Measurements from ENCODE around the gene FHAD1.

Gene FHAD1

DNA sequence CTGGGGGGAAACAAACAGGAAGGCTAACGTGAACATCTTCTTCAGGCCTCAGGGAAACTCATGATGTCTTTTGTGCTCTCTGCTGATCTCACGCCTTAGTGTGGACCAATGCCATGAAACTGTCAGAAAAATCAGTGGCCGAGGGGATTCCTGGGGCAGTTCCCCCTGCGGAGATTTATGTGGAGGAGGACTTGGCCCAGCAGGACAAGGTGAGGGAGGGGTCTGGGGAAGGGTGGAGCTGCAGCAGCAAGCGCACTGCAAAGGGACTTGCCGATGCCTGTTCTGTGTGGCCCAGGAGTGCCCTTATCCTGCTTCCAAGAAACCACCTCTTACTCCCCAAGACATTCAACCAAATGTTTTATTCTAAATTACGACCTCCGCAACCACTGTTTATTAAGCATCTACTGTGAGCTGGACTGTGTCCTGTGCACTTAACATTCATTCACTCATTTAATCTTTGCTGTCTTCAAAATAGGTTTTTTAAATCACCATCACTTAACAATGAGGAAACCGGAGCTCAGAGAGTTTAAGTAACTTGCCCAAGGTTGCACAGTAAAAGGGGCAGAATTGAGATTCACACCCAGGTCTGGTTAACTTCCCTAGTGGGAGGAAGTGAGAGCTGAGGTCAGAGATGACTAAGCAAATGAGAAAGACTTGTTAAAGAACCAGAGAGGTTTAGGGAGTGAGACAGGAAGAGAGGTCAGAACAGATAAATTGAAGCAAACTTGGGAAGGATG, 49.7 kb downstream of the FHAD1 start:
- TF ChIP-seq TAF1 (IDR thresholded peaks at IDR 0.05; ENCODE audit: borderline replicate concordance, insufficient read depth, low read length) (no peak), POLR2AphosphoS5 (IDR thresholded peaks at IDR 0.05; ENCODE audit: low read depth, low read length) (no peak), SIN3A (IDR thresholded peaks at IDR 0.05; ENCODE audit: borderline replicate concordance, insufficient read depth, low read length) (no peak), FOXP2 (optimal IDR thresholded peaks at IDR 0.05; ENCODE audit: borderline replicate concordance, extremely low read depth, extremely low read length, insufficient read depth) (no peak)
- TF ChIP-seq, protein P1, sequence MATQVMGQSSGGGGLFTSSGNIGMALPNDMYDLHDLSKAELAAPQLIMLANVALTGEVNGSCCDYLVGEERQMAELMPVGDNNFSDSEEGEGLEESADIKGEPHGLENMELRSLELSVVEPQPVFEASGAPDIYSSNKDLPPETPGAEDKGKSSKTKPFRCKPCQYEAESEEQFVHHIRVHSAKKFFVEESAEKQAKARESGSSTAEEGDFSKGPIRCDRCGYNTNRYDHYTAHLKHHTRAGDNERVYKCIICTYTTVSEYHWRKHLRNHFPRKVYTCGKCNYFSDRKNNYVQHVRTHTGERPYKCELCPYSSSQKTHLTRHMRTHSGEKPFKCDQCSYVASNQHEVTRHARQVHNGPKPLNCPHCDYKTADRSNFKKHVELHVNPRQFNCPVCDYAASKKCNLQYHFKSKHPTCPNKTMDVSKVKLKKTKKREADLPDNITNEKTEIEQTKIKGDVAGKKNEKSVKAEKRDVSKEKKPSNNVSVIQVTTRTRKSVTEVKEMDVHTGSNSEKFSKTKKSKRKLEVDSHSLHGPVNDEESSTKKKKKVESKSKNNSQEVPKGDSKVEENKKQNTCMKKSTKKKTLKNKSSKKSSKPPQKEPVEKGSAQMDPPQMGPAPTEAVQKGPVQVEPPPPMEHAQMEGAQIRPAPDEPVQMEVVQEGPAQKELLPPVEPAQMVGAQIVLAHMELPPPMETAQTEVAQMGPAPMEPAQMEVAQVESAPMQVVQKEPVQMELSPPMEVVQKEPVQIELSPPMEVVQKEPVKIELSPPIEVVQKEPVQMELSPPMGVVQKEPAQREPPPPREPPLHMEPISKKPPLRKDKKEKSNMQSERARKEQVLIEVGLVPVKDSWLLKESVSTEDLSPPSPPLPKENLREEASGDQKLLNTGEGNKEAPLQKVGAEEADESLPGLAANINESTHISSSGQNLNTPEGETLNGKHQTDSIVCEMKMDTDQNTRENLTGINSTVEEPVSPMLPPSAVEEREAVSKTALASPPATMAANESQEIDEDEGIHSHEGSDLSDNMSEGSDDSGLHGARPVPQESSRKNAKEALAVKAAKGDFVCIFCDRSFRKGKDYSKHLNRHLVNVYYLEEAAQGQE (IDR thresholded peaks at IDR 0.05; ENCODE audit: insufficient read depth in 1 of 2, low read depth in 2 of 2, low read length in 2 of 2), result no peak

DNA sequence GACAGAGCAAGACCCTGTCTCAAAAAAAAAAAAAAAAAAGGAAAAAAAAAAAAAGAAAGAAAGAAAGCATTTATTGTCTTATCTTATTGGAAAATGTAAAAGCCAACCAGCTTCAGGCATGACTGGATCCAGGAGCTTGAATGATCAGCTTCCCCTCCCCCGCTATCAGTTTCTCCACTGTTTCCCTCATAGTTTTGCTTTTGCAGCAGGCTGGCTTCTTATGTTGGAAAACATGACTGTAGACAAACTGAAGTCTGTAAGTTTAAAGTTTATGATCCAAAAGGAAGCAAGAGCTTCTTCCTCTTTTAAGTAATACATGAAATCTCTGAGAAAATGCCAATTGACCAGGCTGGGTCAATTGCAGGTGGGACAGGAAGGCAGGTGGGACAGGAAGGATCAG, 52.2 kb downstream of the FHAD1 start:
- TF ChIP-seq POLR2AphosphoS5 (IDR thresholded peaks at IDR 0.05; ENCODE audit: low read depth, low read length) (no peak), SIN3A (IDR thresholded peaks at IDR 0.05; ENCODE audit: borderline replicate concordance, insufficient read depth, low read length) (no peak), TAF1 (IDR thresholded peaks at IDR 0.05; ENCODE audit: borderline replicate concordance, insufficient read depth, low read length) (no peak), FOXP2 (optimal IDR thresholded peaks at IDR 0.05; ENCODE audit: borderline replicate concordance, extremely low read depth, extremely low read length, insufficient read depth) (no peak)
- TF ChIP-seq, protein P1 (IDR thresholded peaks at IDR 0.05; ENCODE audit: insufficient read depth in 1 of 2, low read depth in 2 of 2, low read length in 2 of 2), result no peak

DNA sequence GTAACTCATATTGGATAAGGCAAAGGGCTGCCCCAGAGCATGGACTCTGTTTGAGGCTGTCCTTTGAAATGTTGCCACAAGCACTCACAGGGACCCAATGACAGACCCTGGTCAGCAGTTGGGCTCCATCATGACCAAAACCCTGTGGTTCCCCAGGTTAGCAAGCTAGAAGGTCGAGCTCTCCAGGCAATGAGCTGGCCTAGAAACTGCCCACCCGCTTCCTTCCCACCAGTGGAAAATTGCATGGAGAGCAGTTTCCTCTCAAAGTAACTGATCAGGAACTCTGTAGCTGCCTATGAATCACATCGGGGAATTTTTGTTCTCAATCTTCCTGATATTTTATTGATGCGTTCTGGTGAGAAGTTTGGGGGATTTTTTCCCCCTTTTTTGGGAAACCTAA, 52.8 kb downstream of the FHAD1 start:
- TF ChIP-seq FOXP2 (optimal IDR thresholded peaks at IDR 0.05; ENCODE audit: borderline replicate concordance, extremely low read depth, extremely low read length, insufficient read depth) (no peak), TAF1 (IDR thresholded peaks at IDR 0.05; ENCODE audit: borderline replicate concordance, insufficient read depth, low read length) (no peak), SIN3A (IDR thresholded peaks at IDR 0.05; ENCODE audit: borderline replicate concordance, insufficient read depth, low read length) (no peak), POLR2AphosphoS5 (IDR thresholded peaks at IDR 0.05; ENCODE audit: low read depth, low read length) (no peak)
- TF ChIP-seq, protein P1 (IDR thresholded peaks at IDR 0.05; ENCODE audit: insufficient read depth in 1 of 2, low read depth in 2 of 2, low read length in 2 of 2), result no peak

DNA sequence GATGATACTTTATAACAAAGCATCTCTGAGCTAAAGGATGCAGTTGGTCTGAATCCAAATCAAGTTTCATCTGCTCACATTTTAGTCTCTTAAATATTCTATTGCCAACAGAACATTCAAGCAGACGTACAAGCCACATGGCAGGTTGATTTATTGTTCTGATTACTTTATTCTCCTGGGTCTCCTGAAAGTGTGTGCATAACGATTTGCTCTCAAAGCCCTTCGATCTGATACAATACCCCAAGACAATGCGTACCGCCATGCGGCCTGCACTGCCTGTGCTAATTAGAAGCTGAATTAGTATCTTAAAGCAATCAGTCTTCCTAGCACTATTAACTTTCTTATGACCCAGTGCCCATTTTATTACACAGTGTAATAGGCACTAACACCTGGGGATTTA, 56.9 kb downstream of the FHAD1 start:
- TF ChIP-seq SIN3A (IDR thresholded peaks at IDR 0.05; ENCODE audit: borderline replicate concordance, insufficient read depth, low read length), result no peak
- TF ChIP-seq, protein P1 (IDR thresholded peaks at IDR 0.05; ENCODE audit: insufficient read depth in 1 of 2, low read depth in 2 of 2, low read length in 2 of 2), result no peak
- no peak for TF ChIP-seq TAF1 (IDR thresholded peaks at IDR 0.05; ENCODE audit: borderline replicate concordance, insufficient read depth, low read length)
- no peak for TF ChIP-seq POLR2AphosphoS5 (IDR thresholded peaks at IDR 0.05; ENCODE audit: low read depth, low read length)
- no peak for TF ChIP-seq FOXP2 (optimal IDR thresholded peaks at IDR 0.05; ENCODE audit: borderline replicate concordance, extremely low read depth, extremely low read length, insufficient read depth)
